CD1c-positive myeloid dendritic cell (primary cell): ENCODE results near the gene ACADVL.
"Not testable (repeated sequence)": the region's sequence is repeated elsewhere in the genome, so short reads cannot be mapped to it uniquely, and the experiment has no call there.

Experiments
- DNase-seq: peaks from one replicate; pipeline ENCODE4 v3.0.0-alpha.2; 2016; ENCODE audit errors: extremely low spot score

Gene ACADVL

GRCh38 chr17:7219812-7220592 lies at the start of gene ACADVL, which contains the start of gene DLG4:
Gene ACADVL, plus strand, starts transcription at chr17:7219938. Its CDS starts 47 bp downstream, at chr17:7219985.
Gene DLG4, minus strand, starts transcription at chr17:7219836.
- DNase-seq = peak; percentile 90

GRCh38 chr17:7172522-7173191 lies 47.1 kb upstream of the ACADVL start:
- not testable (repeated sequence) for DNase-seq

- peak; percentile 80 for DNase-seq
These were observed 45.8 kb upstream of the ACADVL start for GRCh38 chr17:7173687-7174602.

- no peak for DNase-seq
These were observed 45.0 kb upstream of the ACADVL start for GRCh38 chr17:7174603-7175326.

- no peak for DNase-seq
These were observed 44.4 kb upstream of the ACADVL start for GRCh38 chr17:7175330-7175733.

GRCh38 chr17:7176107-7176840 lies 43.5 kb upstream of the ACADVL start:
- no peak for DNase-seq

- no peak for DNase-seq
These were observed 42.9 kb upstream of the ACADVL start for GRCh38 chr17:7176841-7177190.

- peak; percentile 87 for DNase-seq
These were observed 42.4 kb upstream of the ACADVL start for GRCh38 chr17:7177191-7177953.

GRCh38 chr17:7177954-7178477 lies 41.7 kb upstream of the ACADVL start:
- peak; percentile 37 for DNase-seq

GRCh38 chr17:7178973-7179316 lies 40.8 kb upstream of the ACADVL start:
- no peak for DNase-seq

GRCh38 chr17:7179317-7180254 lies 40.2 kb upstream of the ACADVL start, which contains the start of gene ASGR1:
Gene ASGR1, minus strand, starts transcription at chr17:7179370. Its CDS starts 807 bp downstream, at chr17:7178563.
- DNase-seq = no peak

- not testable (repeated sequence) for DNase-seq
These were observed 37.6 kb upstream of the ACADVL start for GRCh38 chr17:7182101-7182500.

- DNase-seq = no peak
These were observed 36.2 kb upstream of the ACADVL start for GRCh38 chr17:7183433-7184090.

- peak; percentile 37 for DNase-seq
These were observed 35.6 kb upstream of the ACADVL start for GRCh38 chr17:7184091-7184488.

GRCh38 chr17:7184647-7185046 lies 35.1 kb upstream of the ACADVL start:
- DNase-seq = no peak

GRCh38 chr17:7186241-7186640 lies 33.5 kb upstream of the ACADVL start:
- peak; percentile 28 for DNase-seq

GRCh38 chr17:7190276-7190917 lies 29.3 kb upstream of the ACADVL start:
- no peak for DNase-seq

GRCh38 chr17:7191069-7191468 lies 28.7 kb upstream of the ACADVL start:
- DNase-seq = no peak
